ENCODE measurements around the gene DMD. TPM values are rescaled to one million over a fixed set of nuclear protein-coding genes. Genes with fewer than 3 reads are reported as not detected.
A peak's percentile ranks its signal among the peaks of the same experiment; 100 is the strongest.
"Not testable (repeated sequence)": the region's sequence is repeated elsewhere in the genome, so short reads cannot be mapped to it uniquely, and the experiment has no call there.

DMD gene
- total RNA-seq, 1 donor from 2014 or later: 127 TPM

GRCh38 chrX:32618154-32618553 is 593.2 kb downstream of the DMD start:
- no peak for DNase-seq (ENCODE audit: low spot score)

GRCh38 chrX:32614707-32615106 is 596.6 kb downstream of the DMD start:
- no peak for DNase-seq (ENCODE audit: low spot score)

GRCh38 chrX:32599156-32599555 is 612.2 kb downstream of the DMD start:
- no peak for DNase-seq (ENCODE audit: low spot score)

GRCh38 chrX:32598707-32599106 is 612.6 kb downstream of the DMD start:
- no peak for DNase-seq (ENCODE audit: low spot score)

GRCh38 chrX:32597777-32598176 is 613.6 kb downstream of the DMD start:
- DNase-seq (ENCODE audit: low spot score): no peak

- no peak for DNase-seq (ENCODE audit: low spot score)
Observed at GRCh38 chrX:32592786-32593185, 618.6 kb downstream of the DMD start.

- no peak for DNase-seq (ENCODE audit: low spot score)
Observed at GRCh38 chrX:32591589-32591988, 619.8 kb downstream of the DMD start.

- no peak for DNase-seq (ENCODE audit: low spot score)
Observed at GRCh38 chrX:32582729-32583128, 628.6 kb downstream of the DMD start.

- DNase-seq (ENCODE audit: low spot score): no peak
Observed at GRCh38 chrX:32576885-32577284, 634.5 kb downstream of the DMD start.

- no peak for DNase-seq (ENCODE audit: low spot score)
Observed at GRCh38 chrX:32572644-32573043, 638.7 kb downstream of the DMD start.

GRCh38 chrX:32571579-32571978 is 639.8 kb downstream of the DMD start:
- no peak for DNase-seq (ENCODE audit: low spot score)

- no peak for DNase-seq (ENCODE audit: low spot score)
Observed at GRCh38 chrX:32562261-32562660, 649.1 kb downstream of the DMD start.

- no peak for DNase-seq (ENCODE audit: low spot score)
Observed at GRCh38 chrX:32545101-32545500, 666.2 kb downstream of the DMD start.

GRCh38 chrX:32538554-32538953 is 672.8 kb downstream of the DMD start:
- DNase-seq (ENCODE audit: low spot score): no peak

- no peak for DNase-seq (ENCODE audit: low spot score)
Observed at GRCh38 chrX:32533848-32534247, 677.5 kb downstream of the DMD start.

GRCh38 chrX:32532262-32532661 is 679.1 kb downstream of the DMD start:
- no peak for DNase-seq (ENCODE audit: low spot score)

GRCh38 chrX:32530802-32531403 is 680.4 kb downstream of the DMD start:
- peak; percentile 32 for DNase-seq (ENCODE audit: low spot score)

GRCh38 chrX:32528451-32528850 is 682.9 kb downstream of the DMD start:
- not testable (repeated sequence) for DNase-seq (ENCODE audit: low spot score)

GRCh38 chrX:32525234-32525633 is 686.1 kb downstream of the DMD start:
- no peak for DNase-seq (ENCODE audit: low spot score)

GRCh38 chrX:32524385-32524784 is 687.0 kb downstream of the DMD start:
- no peak for DNase-seq (ENCODE audit: low spot score)

- DNase-seq (ENCODE audit: low spot score): no peak
Observed at GRCh38 chrX:32520789-32521188, 690.6 kb downstream of the DMD start.

GRCh38 chrX:32514986-32515385 is 696.4 kb downstream of the DMD start:
- no peak for DNase-seq (ENCODE audit: low spot score)

- no peak for DNase-seq (ENCODE audit: low spot score)
Observed at GRCh38 chrX:32501606-32502005, 709.7 kb downstream of the DMD start.

GRCh38 chrX:32496671-32497070 is 714.7 kb downstream of the DMD start:
- DNase-seq (ENCODE audit: low spot score): no peak
